ENCODE data around the gene ZNF648. TPM values are rescaled to one million over a fixed set of nuclear protein-coding genes. Genes with fewer than 3 reads are reported as not detected.
"Not testable (repeated sequence)": the region's sequence is repeated elsewhere in the genome, so short reads cannot be mapped to it uniquely, and the experiment has no call there.

ZNF648 gene
- total RNA-seq, 2 experiments from 2014 or later: not detected

DNA sequence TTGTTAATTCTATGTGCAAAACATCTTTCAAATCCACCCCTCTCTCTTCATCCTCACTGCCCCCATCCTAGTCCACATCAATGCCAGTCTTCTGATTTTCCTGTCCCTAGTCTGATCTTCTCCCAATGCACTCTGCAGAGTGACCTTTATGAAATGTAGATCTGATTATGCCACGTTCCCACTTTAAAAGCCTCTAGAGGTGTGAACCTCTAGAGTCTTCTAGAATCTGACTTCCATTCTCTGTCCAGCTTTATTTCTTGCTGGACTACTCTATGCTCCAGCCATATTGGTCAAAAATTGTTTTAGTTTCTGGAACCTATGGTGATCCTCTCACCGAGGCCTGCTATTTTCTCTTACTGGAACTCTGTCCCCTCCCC lies 32.5 kb downstream of the ZNF648 start:
- ChIA-PET POLR2A (interaction anchor here (0.7 kb wide), 1 partner anchor 25 kb away, joined by 3 read pairs; no protein-coding TSS in a partner anchor), CTCF (interaction anchor here (2.6 kb wide), 1 partner anchor 25 kb away, joined by 8 read pairs; no protein-coding TSS in a partner anchor)
- Mint-ChIP-seq H3K9me3 (ENCODE audit: low read depth) (no peaks in the 10 kb centered on the region), H3K4me1 (peaks cover 11% of the 10 kb centered on the region), H3K36me3 (ENCODE audit: low read depth) (peaks cover 3% of the 10 kb centered on the region), H3K27me3 (no peaks in the 10 kb centered on the region), H3K4me3 (peak overlapping the region; percentile 86), H3K27ac (peak overlapping the region; percentile 97)
- intact Hi-C loops (cut with DNase I, micrococcal nuclease): loop anchor here in 1 of 2 experiments (1.0 to 5.0 kb wide), 9 partner anchors 218 to 1608 kb away; partner anchors contain the start of genes ARPC5, DHX9, GLUL and IER5
- ATAC-seq (no peak), DNase-seq (no peak)

DNA sequence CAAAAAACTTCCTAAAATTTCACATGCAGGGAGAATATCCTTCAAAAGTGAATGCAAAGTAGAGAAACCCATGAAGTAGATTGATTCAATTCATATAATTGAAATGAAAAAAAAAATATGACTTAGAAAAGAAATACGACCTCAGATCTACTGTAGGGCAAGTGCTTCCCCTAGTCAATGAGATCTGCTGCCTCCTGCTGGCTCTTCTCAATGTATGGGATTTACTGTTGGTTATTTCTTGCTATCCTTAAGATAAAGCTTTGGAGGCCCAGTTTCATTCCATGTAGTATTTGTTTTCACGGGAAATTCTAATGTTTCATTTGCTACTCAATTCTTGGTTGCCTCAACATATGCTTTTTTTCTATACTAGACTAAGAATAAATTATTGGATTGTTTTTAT lies 46.2 kb downstream of the ZNF648 start:
- peaks cover 8% of the 10 kb centered on the region for H3K9me3 Mint-ChIP-seq (ENCODE audit: low read depth)
- no peak for ATAC-seq
- DNase-seq: no peak
- H3K27ac Mint-ChIP-seq: no peak overlapping the region
- intact Hi-C loops (cut with DNase I, micrococcal nuclease): no loop called here
- peaks cover 17% of the 10 kb centered on the region for H3K27me3 Mint-ChIP-seq
- no peaks in the 10 kb centered on the region for H3K36me3 Mint-ChIP-seq (ENCODE audit: low read depth)
- CTCF ChIA-PET: interaction anchor here (0.7 kb wide), 1 partner anchor 99 kb away, joined by 4 read pairs; no protein-coding TSS in a partner anchor
- H3K4me3 Mint-ChIP-seq: no peak overlapping the region
- POLR2A ChIA-PET: no interaction called here
- no peaks in the 10 kb centered on the region for H3K4me1 Mint-ChIP-seq

DNA sequence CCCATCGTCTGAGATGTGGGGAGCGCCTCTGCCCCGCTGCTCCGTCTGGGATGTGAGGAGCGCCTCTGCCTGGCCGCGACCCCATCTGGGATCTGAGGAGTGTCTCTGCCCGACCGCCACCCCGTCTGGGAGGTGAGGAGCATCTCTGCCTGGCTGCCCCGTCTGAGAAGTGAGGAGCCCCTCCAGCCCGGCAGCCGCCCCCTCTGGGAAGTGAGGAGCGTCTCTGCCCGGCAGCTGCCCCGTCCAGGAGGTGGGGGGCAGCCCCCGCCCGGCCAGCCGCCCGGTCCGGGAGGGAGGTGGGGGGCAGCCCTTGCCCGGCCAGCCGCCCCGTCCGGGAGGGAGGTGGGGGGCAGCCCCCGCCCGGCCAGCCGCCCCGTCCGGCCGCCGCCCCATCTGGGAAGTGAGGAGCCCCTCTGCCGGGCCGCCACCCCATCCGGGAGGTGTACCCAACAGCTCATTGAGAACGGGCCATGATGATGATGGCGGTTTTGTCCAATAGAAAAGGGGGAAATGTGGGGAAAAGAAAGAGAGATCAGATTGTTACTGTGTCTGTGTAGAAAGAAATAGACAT lies 50.6 kb downstream of the ZNF648 start:
- H3K27ac Mint-ChIP-seq; H3K4me3 Mint-ChIP-seq; CTCF ChIA-PET; ATAC-seq; intact Hi-C loops (cut with DNase I, micrococcal nuclease); H3K36me3 Mint-ChIP-seq (ENCODE audit: low read depth); POLR2A ChIA-PET; H3K4me1 Mint-ChIP-seq; DNase-seq: not testable (repeated sequence)
- Mint-ChIP-seq H3K9me3 (ENCODE audit: low read depth) (peaks cover 19% of the 10 kb centered on the region), H3K27me3 (peaks cover 26% of the 10 kb centered on the region)

DNA sequence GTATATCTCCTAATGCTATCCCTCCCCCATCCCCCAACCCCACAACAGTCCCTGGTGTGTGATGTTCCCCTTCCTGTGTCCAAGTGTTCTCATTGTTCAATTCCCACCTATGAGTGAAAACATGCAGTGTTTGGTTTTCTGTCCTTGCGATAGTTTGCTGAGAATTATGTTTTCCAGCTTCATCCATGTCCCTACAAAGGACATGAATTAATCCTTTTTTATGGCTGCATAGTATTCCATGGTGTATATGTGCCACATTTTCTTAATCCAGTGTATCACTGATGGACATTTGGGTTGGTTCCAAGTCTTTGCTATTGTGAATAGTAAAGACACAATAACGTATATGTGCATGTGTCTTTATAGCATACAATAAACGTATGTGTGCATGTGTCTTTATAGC lies 56.1 kb downstream of the ZNF648 start:
- ATAC-seq; H3K36me3 Mint-ChIP-seq (ENCODE audit: low read depth); H3K4me3 Mint-ChIP-seq; CTCF ChIA-PET; DNase-seq; intact Hi-C loops (cut with DNase I, micrococcal nuclease); H3K27ac Mint-ChIP-seq; POLR2A ChIA-PET; H3K4me1 Mint-ChIP-seq: not testable (repeated sequence)
- Mint-ChIP-seq H3K9me3 (ENCODE audit: low read depth) (peaks cover 14% of the 10 kb centered on the region), H3K27me3 (peaks cover 16% of the 10 kb centered on the region)

DNA sequence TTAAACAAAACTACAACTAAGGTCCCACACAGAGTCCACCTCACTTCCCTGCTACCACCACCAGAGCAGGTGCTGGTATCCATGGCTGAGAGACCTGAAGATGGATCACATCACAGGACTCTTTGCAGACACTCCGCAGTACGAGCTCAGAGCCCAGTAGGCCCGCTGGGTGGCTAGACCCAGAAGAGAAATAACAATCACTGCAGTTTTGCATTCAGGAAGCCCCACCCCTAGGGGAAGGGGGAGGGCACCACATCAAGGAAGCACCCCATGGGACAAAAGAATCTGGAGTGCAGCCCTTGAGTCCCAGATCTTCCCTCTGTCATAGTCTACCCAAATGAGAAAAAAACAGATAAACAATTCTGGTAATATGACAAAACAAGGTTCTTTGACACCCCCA lies 56.9 kb downstream of the ZNF648 start:
- Mint-ChIP-seq H3K4me1 (peaks cover 4% of the 10 kb centered on the region), H3K4me3 (no peak overlapping the region), H3K9me3 (ENCODE audit: low read depth) (peaks cover 9% of the 10 kb centered on the region), H3K27me3 (peaks cover 14% of the 10 kb centered on the region), H3K36me3 (ENCODE audit: low read depth) (peaks cover 2% of the 10 kb centered on the region), H3K27ac (no peak overlapping the region)
- DNase-seq (no peak), ATAC-seq (no peak)
- ChIA-PET CTCF (interaction anchor here (0.6 kb wide), 1 partner anchor 182 kb away, joined by 4 read pairs; no protein-coding TSS in a partner anchor), POLR2A (no interaction called here)
- intact Hi-C loops (cut with DNase I, micrococcal nuclease): no loop called here

Measured in activated CD4-positive, alpha-beta T cell treated with anti-CD3 and anti-CD28 coated beads for 36 hours (primary cell).